H1 (cell line): ENCODE results near the gene KLHL21. TPM values are rescaled to one million over a fixed set of nuclear protein-coding genes. Genes with fewer than 3 reads are reported as not detected.

Experiments
- CTCF ChIA-PET: fragments of 300-600 bp; sonication (Branson Sonifier 250); formaldehyde crosslinking; loops from one replicate; lab custom pipeline; 2021; ENCODE audit not compliant: partially characterized antibody; lab: Charles Lee
- POLR2A ChIA-PET: fragments of 300-600 bp; sonication (Branson Sonifier 250); formaldehyde crosslinking; loops from one replicate; lab custom pipeline; 2021; ENCODE audit warnings: inconsistent platforms; ENCODE audit not compliant: partially characterized antibody; lab: Charles Lee
- DNase-seq, 2 experiments: peaks; one replicate each; pipeline versions ENCODE4 v3.0.0 to v3.0.0-alpha.2; 2010 to 2022; ENCODE audit warnings: low spot score in 2 of 2, low read depth in 1 of 2, mixed read lengths in 1 of 2
- FAIRE-seq: peaks from 2 replicates; lab custom pipeline; 2011; peaks lifted over from hg19 to GRCh38; lab: Jason Lieb, UNC
- H2AFZ ChIP-seq: 2 replicates; pipeline ENCODE4 v1.8.1; 2012; ENCODE audit warnings: low read length, inconsistent platforms
- H2AK5ac ChIP-seq: 2 replicates; pipeline ENCODE4 v1.6.1; 2013; ENCODE audit warnings: low read depth, low read length
- H2BK120ac ChIP-seq: replicated peaks from 2 replicates; pipeline ENCODE3; 2013; ENCODE audit warnings: low read depth, low read length, inconsistent platforms
- H2BK12ac ChIP-seq: 2 replicates; pipeline ENCODE4 v1.6.1; 2013; ENCODE audit warnings: low read depth, low read length
- H2BK15ac ChIP-seq: 2 replicates; pipeline ENCODE4 v1.6.1; 2013; ENCODE audit warnings: low read length
- H2BK20ac ChIP-seq: 2 replicates; pipeline ENCODE4 v1.6.1; 2013; ENCODE audit warnings: low read length
- H2BK5ac ChIP-seq: 2 replicates; pipeline ENCODE4 v1.6.1; 2013; ENCODE audit warnings: low read depth, low read length
- H3K14ac ChIP-seq: 2 replicates; pipeline ENCODE4 v1.6.1; 2013; ENCODE audit warnings: inconsistent platforms; ENCODE audit not compliant: insufficient read length
- H3K18ac ChIP-seq: 2 replicates; pipeline ENCODE4 v1.6.1; 2013; ENCODE audit warnings: low read length; ENCODE audit errors: extremely low read depth
- H3K23ac ChIP-seq: 2 replicates; pipeline ENCODE4 v1.6.1; 2013; ENCODE audit warnings: inconsistent platforms; ENCODE audit not compliant: insufficient read length
- H3K23me2 ChIP-seq: 2 replicates; pipeline ENCODE4 v1.6.1; 2013; ENCODE audit warnings: low read depth, low read length
- H3K27ac ChIP-seq: 2 replicates; pipeline ENCODE4 v1.6.1; 2011; ENCODE audit warnings: low read depth, low read length, inconsistent platforms
- H3K27me3 ChIP-seq, 4 experiments: replicated peaks in 1 of 4; 1 replicate in 1 of 4; 2 replicates in 3 of 4; pipeline versions ENCODE4 v1.6.1 to v1.8.1; 2011 to 2013; ENCODE audit warnings: low read length in 3 of 4, mild to moderate bottlenecking in 3 of 4, inconsistent platforms in 2 of 4, mixed read lengths in 2 of 4, moderate library complexity in 1 of 4; ENCODE audit not compliant: control insufficient read depth in 3 of 4, insufficient read depth in 3 of 4; ENCODE audit errors: extremely low read depth in 1 of 4
- H3K36me3 ChIP-seq, 4 experiments: 2 replicates each; pipeline versions ENCODE4 v1.6.1 to v1.8.1; 2011 to 2013; ENCODE audit warnings: mild to moderate bottlenecking in 4 of 4, low read length in 3 of 4, moderate library complexity in 2 of 4, control low read depth in 1 of 4, inconsistent platforms in 1 of 4; ENCODE audit not compliant: insufficient read depth in 4 of 4, control insufficient read depth in 2 of 4
- H3K4ac ChIP-seq: replicated peaks from 2 replicates; pipeline ENCODE3; 2013; ENCODE audit warnings: low read length, low read depth, mixed read lengths, inconsistent platforms; ENCODE audit not compliant: insufficient read length
- H3K4me1 ChIP-seq, 4 experiments: replicated peaks in 1 of 4; 1 replicate in 1 of 4; 2 replicates in 3 of 4; pipeline versions ENCODE4 v1.6.1 to v1.8.1; 2011 to 2013; ENCODE audit warnings: low read length in 3 of 4, inconsistent platforms in 2 of 4, mixed read lengths in 1 of 4; ENCODE audit not compliant: insufficient read depth in 4 of 4, control insufficient read depth in 3 of 4
- H3K4me2 ChIP-seq, 2 experiments: 2 replicates each; pipeline versions ENCODE4 v1.6.1 to v1.8.1; 2011 to 2013; ENCODE audit warnings: low read depth in 2 of 2, low read length in 2 of 2, control low read depth in 1 of 2, inconsistent platforms in 1 of 2, mild to moderate bottlenecking in 1 of 2; ENCODE audit not compliant: insufficient read depth in 1 of 2
- H3K4me3 ChIP-seq, 4 experiments: fragments of 200-600, 300-600 bp in 1 of 4; sonication (generic), shearing (Covaris generic), sonication (Bioruptor Twin) in 1 of 4; 2 replicates each; pipeline versions ENCODE4 v1.5.1 to v1.8.1; 2011 to 2016; ENCODE audit warnings: low read length in 4 of 4, low read depth in 3 of 4, control low read depth in 2 of 4, inconsistent platforms in 2 of 4, mild to moderate bottlenecking in 2 of 4, mixed read lengths in 1 of 4, moderate library complexity in 1 of 4; ENCODE audit not compliant: insufficient read depth in 2 of 4; ENCODE audit errors: extremely low read depth in 1 of 4
- H3K56ac ChIP-seq: replicated peaks from 2 replicates; pipeline ENCODE3; 2013; ENCODE audit warnings: low read depth, mild to moderate bottlenecking, mixed read lengths, low read length, inconsistent platforms; ENCODE audit not compliant: insufficient read length
- H3K79me1 ChIP-seq: 2 replicates; pipeline ENCODE4 v1.6.1; 2013; ENCODE audit warnings: low read depth, low read length, control low read depth
- H3K79me2 ChIP-seq, 2 experiments: 2 replicates each; pipeline versions ENCODE4 v1.6.1 to v1.8.1; 2012 to 2013; ENCODE audit warnings: low read length in 2 of 2, mild to moderate bottlenecking in 2 of 2, inconsistent platforms in 1 of 2; ENCODE audit not compliant: insufficient read depth in 2 of 2, control insufficient read depth in 1 of 2
- H3K9ac ChIP-seq, 4 experiments: replicated peaks in 1 of 4; 1 replicate in 1 of 4; 2 replicates in 3 of 4; pipeline versions ENCODE4 v1.6.1 to v1.8.1; 2011 to 2013; ENCODE audit warnings: low read depth in 3 of 4, low read length in 3 of 4, control low read depth in 2 of 4, mild to moderate bottlenecking in 2 of 4, moderate library complexity in 2 of 4, inconsistent platforms in 1 of 4; ENCODE audit errors: extremely low read depth in 1 of 4
- H3K9me3 ChIP-seq, 2 experiments: 2 replicates each; pipeline versions ENCODE4 v1.6.1 to v1.8.1; 2012 to 2013; ENCODE audit warnings: mild to moderate bottlenecking in 2 of 2, moderate library complexity in 2 of 2, control low read depth in 1 of 2, inconsistent platforms in 1 of 2, low read depth in 1 of 2, low read length in 1 of 2, mixed read lengths in 1 of 2; ENCODE audit not compliant: insufficient read depth in 2 of 2
- H4K20me1 ChIP-seq, 2 experiments: replicated peaks in 1 of 2; 2 replicates each; pipeline versions ENCODE3 to v1.8.1; 2011 to 2013; ENCODE audit warnings: inconsistent platforms in 2 of 2, low read length in 2 of 2, mild to moderate bottlenecking in 1 of 2; ENCODE audit not compliant: insufficient read depth in 2 of 2, control insufficient read depth in 1 of 2
- H4K5ac ChIP-seq: 2 replicates; pipeline ENCODE4 v1.6.1; 2013; ENCODE audit warnings: low read length, low read depth, mixed read lengths, inconsistent platforms; ENCODE audit not compliant: insufficient read length
- H4K8ac ChIP-seq: 2 replicates; pipeline ENCODE4 v1.8.0; 2013; ENCODE audit warnings: mild to moderate bottlenecking, moderate library complexity, low read length, inconsistent platforms; ENCODE audit not compliant: insufficient read depth; ENCODE audit errors: extremely low read depth
- H4K91ac ChIP-seq: replicated peaks from 2 replicates; pipeline ENCODE3; 2013; ENCODE audit warnings: low read length, mixed read lengths, inconsistent platforms; ENCODE audit not compliant: insufficient read length
- BCL11A ChIP-seq, 2 experiments: IDR thresholded peaks; one replicate each; pipeline ENCODE4 v1.6.1; 2011; ENCODE audit warnings: low read depth in 2 of 2, low read length in 2 of 2, mild to moderate bottlenecking in 2 of 2
- CTCF ChIP-seq, 3 experiments: IDR thresholded peaks; 1 replicate in 2 of 3; 2 replicates in 1 of 3; pipeline versions ENCODE4 v1.5.1 to v1.6.1; 2011; ENCODE audit warnings: low read length in 3 of 3, mild to moderate bottlenecking in 3 of 3, inconsistent platforms in 2 of 3, low read depth in 1 of 3, moderate library complexity in 1 of 3; ENCODE audit not compliant: insufficient read depth in 1 of 3; ENCODE audit errors: control extremely low read depth in 1 of 3
- MAFK ChIP-seq: IDR thresholded peaks from 2 replicates; pipeline ENCODE4 v1.6.1; 2012; ENCODE audit warnings: low read depth, mild to moderate bottlenecking, improper control_type of control experiment, low read length
- NRF1 ChIP-seq: IDR thresholded peaks from 2 replicates; pipeline ENCODE4 v1.6.1; 2011; ENCODE audit warnings: mild to moderate bottlenecking, low read depth, low read length, improper control_type of control experiment
- POLR2A ChIP-seq, 2 experiments: IDR thresholded peaks; 1 replicate in 1 of 2; 2 replicates in 1 of 2; pipeline ENCODE4 v1.6.1; 2011; ENCODE audit warnings: low read depth in 2 of 2, low read length in 2 of 2, mild to moderate bottlenecking in 2 of 2; ENCODE audit errors: control extremely low read depth in 1 of 2
- RXRA ChIP-seq: IDR thresholded peaks from 2 replicates; pipeline ENCODE4 v1.6.1; 2011; ENCODE audit warnings: low read depth, mild to moderate bottlenecking, low read length, moderate library complexity; ENCODE audit not compliant: insufficient read depth
- SP2 ChIP-seq: IDR thresholded peaks from 2 replicates; pipeline ENCODE4 v1.6.1; 2012; ENCODE audit warnings: mild to moderate bottlenecking, low read length, inconsistent platforms
- SP4 ChIP-seq: IDR thresholded peaks from 2 replicates; pipeline ENCODE4 v1.6.1; 2012; ENCODE audit warnings: low read length, inconsistent platforms
- WGBS, 2 experiments: shearing (Covaris generic) in 1 of 2; methylation state at CpG; one replicate each; pipeline versions ENCODE4 v1.1.6 to v1.1.7; 2013 to 2015; ENCODE audit warnings: low lambda C conversion rate in 2 of 2, mixed read lengths in 2 of 2, inconsistent platforms in 1 of 2, low coverage in 1 of 2, missing lambda C conversion rate in 1 of 2; ENCODE audit not compliant: insufficient replicate concordance in 2 of 2, insufficient coverage in 1 of 2, insufficient read length in 1 of 2; ENCODE audit errors: extremely low coverage in 1 of 2, missing lambda C conversion rate in 1 of 2; 5-methylcytosine and 5-hydroxymethylcytosine counted together
- polyA plus RNA-seq, 7 experiments: library from polyadenylated mRNA; depleted of rRNA in 3 of 7; stranded (reverse) in 5 of 7; unstranded in 2 of 7; fragments of >200 nt in 5 of 7; fragments of 200-250 nt in 2 of 7; gene quantifications; 1 replicate in 5 of 7; 2 replicates in 1 of 7; 4 replicates in 1 of 7; pipeline versions ENCODE4 v1.2.1 to v1.2.3, GENCODE V29; 2011 to 2013; ENCODE audit warnings: missing spikeins in 2 of 7, mixed read lengths in 2 of 7
- total RNA-seq: library from RNA; stranded (reverse); fragmentation: NEBNext Ultra II Directional; extraction: Animal tissue kit (Norgen Biotek cat#: 25700); gene quantifications from 2 replicates; pipeline ENCODE4 v1.2.1, GENCODE V29; 2021
- TF ChIP-seq, protein P1 (sequence below): IDR thresholded peaks from 2 replicates; pipeline ENCODE4 v1.6.1; 2011; ENCODE audit warnings: low read length, improper control_type of control experiment

The KLHL21 gene
- total and polyA plus RNA-seq, 2 of the 8 experiments (the other 6 are each of a cell fraction or from before 2014, with no cell fraction given), result 11.9 to 22.3 TPM

DNA sequence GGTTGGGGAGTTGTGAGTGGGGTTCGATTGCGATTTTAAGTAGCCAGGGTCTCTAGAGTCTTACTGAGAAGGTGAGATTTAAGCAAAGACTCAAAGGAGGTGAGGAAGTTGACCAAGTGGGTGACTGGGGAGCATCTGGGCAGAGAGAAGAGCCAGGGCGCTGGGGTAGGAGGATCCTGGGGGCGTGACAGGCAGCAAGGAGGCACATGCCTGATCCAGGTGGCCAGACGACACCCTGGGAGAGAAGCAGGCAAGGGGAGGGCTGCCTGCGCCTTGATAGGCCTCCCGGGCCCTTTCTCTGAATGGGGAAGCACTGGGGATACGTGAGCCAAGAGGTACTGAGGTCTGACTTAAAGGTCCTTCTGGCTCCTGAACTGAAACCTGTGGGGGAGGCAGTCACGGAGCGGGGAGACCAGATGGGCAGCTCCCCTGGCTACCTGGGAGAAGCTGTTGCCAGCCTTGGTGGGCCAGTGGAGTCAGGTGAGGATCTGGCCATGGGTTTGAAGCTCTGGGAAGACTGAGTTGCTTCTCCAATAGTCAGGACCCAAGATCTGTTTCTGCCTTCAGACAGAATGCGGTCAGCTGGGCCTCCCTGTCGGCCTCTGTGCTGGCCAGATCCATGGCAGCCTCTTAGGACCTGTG, 17.5 kb downstream of the KLHL21 start:
- POLR2A ChIA-PET, result interaction anchor here (1.3 to 17.4 kb wide), 5 partner anchors 7 to 49 kb away, joined by 4 to 196 read pairs (median 4); partner anchors contain the start of genes KLHL21, NOL9, TAS1R1 and THAP3
- TF ChIP-seq NRF1, result no peak
- TF ChIP-seq SP2, result no peak
- no peak for TF ChIP-seq MAFK
- TF ChIP-seq POLR2A (IDR thresholded peaks at IDR 0.05; ENCODE audit: control extremely low read depth in 1 of 2, low read depth in 2 of 2, low read length in 2 of 2), result no peak
- TF ChIP-seq SP4, result no peak
- TF ChIP-seq, protein P1, sequence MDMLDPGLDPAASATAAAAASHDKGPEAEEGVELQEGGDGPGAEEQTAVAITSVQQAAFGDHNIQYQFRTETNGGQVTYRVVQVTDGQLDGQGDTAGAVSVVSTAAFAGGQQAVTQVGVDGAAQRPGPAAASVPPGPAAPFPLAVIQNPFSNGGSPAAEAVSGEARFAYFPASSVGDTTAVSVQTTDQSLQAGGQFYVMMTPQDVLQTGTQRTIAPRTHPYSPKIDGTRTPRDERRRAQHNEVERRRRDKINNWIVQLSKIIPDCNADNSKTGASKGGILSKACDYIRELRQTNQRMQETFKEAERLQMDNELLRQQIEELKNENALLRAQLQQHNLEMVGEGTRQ, result no peak
- no peak for TF ChIP-seq CTCF (IDR thresholded peaks at IDR 0.05; ENCODE audit: control extremely low read depth in 1 of 3, insufficient read depth in 1 of 3, low read depth in 1 of 3, low read length in 3 of 3)
- TF ChIP-seq RXRA, result no peak
- no peak for TF ChIP-seq BCL11A (IDR thresholded peaks at IDR 0.05; ENCODE audit: low read depth in 2 of 2, low read length in 2 of 2)

More for the DNA sequence above, 17.5 kb downstream of the KLHL21 start:
- CTCF ChIA-PET, result interaction anchor here (1.3 to 1.8 kb wide), 4 partner anchors 10 to 31 kb away, joined by 3 to 6 read pairs (median 4); partner anchors contain the start of genes NOL9 and TAS1R1
- DNase-seq, result no peak
- H2AFZ ChIP-seq, result no peak overlapping the region
- H3K23me2 ChIP-seq, result no peaks in the 10 kb centered on the region; the same call in 1 of the 2 replicates
- no peak overlapping the region for H3K4me2 ChIP-seq
- H3K4ac ChIP-seq, result no peak overlapping the region
- H3K36me3 ChIP-seq, result peaks cover 0 to 25% (median 4%) of the 10 kb centered on the region in 4 experiments; a peak in 6 of 8 replicates
- H3K4me1 ChIP-seq, result peaks cover 0 to 7% (median 6%) of the 10 kb centered on the region in 4 experiments; a peak in 6 of 7 replicates
- H2BK5ac ChIP-seq, result no peak overlapping the region
- H3K14ac ChIP-seq, result no peak overlapping the region
- no peak overlapping the region for H3K23ac ChIP-seq
- H2BK20ac ChIP-seq, result no peak overlapping the region
- H4K8ac ChIP-seq, result no peak overlapping the region
- no peak overlapping the region for H4K5ac ChIP-seq
- H2BK12ac ChIP-seq, result no peak overlapping the region
- no peak overlapping the region for H2AK5ac ChIP-seq
- WGBS, 2 experiments, result 91% methylated on average over 12 of the region's 12 CpGs; no CpG with 5 or more reads in 1 of the 2 experiments
- peaks cover 8% of the 10 kb centered on the region for H3K79me1 ChIP-seq
- no peak overlapping the region for H2BK15ac ChIP-seq
- H3K4me3 ChIP-seq, result no peak overlapping the region
- no peak overlapping the region for H3K9ac ChIP-seq
- no peak overlapping the region for H2BK120ac ChIP-seq
- no peak overlapping the region for H3K27ac ChIP-seq
- H3K18ac ChIP-seq, result no peak overlapping the region
- no peaks in the 10 kb centered on the region for H3K9me3 ChIP-seq
- no peak overlapping the region for H4K91ac ChIP-seq
- no peaks in the 10 kb centered on the region for H3K27me3 ChIP-seq
- no peak overlapping the region for H3K56ac ChIP-seq
- H3K79me2 ChIP-seq, result peaks cover 0 to 13% of the 10 kb centered on the region in 2 experiments; a peak in 1 of 4 replicates
- H4K20me1 ChIP-seq, result peaks cover 2 to 27% of the 10 kb centered on the region in 2 experiments
- FAIRE-seq, result no peak
